Activated CD4-positive, alpha-beta T cell treated with anti-CD3 and anti-CD28 coated beads for 1 hour (primary cell): ENCODE results near the gene PTPN4.
A peak's percentile ranks its signal among the peaks of the same experiment; 100 is the strongest.

Experiments used
- DNase-seq: peaks from one replicate; pipeline ENCODE4 v3.0.0-alpha.2; 2020

Gene PTPN4

GRCh38 chr2:119759451-119760236 lies at the start of gene PTPN4:
TSS of gene PTPN4 (plus strand) at chr2:119759922. CDS start at chr2:119809854, 49,932 bp downstream.
- peak; percentile 94 for DNase-seq

GRCh38 chr2:119710281-119710680 lies 49.4 kb upstream of the PTPN4 start:
- DNase-seq, result no peak

- DNase-seq, result no peak
These were observed 48.4 kb upstream of the PTPN4 start for GRCh38 chr2:119711352-119711751.

GRCh38 chr2:119712571-119712970 lies 47.2 kb upstream of the PTPN4 start:
- DNase-seq, result no peak

- DNase-seq, result no peak
These were observed 45.8 kb upstream of the PTPN4 start for GRCh38 chr2:119713819-119714490.

- DNase-seq, result no peak
These were observed 44.1 kb upstream of the PTPN4 start for GRCh38 chr2:119715409-119716283.

GRCh38 chr2:119716284-119716672 lies 43.4 kb upstream of the PTPN4 start:
- no peak for DNase-seq

GRCh38 chr2:119718501-119719260 lies 41.0 kb upstream of the PTPN4 start:
- DNase-seq, result no peak

GRCh38 chr2:119719261-119719627 lies 40.5 kb upstream of the PTPN4 start:
- DNase-seq, result no peak

GRCh38 chr2:119721043-119721442 lies 38.7 kb upstream of the PTPN4 start:
- no peak for DNase-seq

- DNase-seq, result no peak
These were observed 38.3 kb upstream of the PTPN4 start for GRCh38 chr2:119721462-119721861.

GRCh38 chr2:119721904-119722303 lies 37.8 kb upstream of the PTPN4 start:
- no peak for DNase-seq

- no peak for DNase-seq
These were observed 36.5 kb upstream of the PTPN4 start for GRCh38 chr2:119723186-119723585.

- DNase-seq, result no peak
These were observed 35.8 kb upstream of the PTPN4 start for GRCh38 chr2:119723784-119724467.

GRCh38 chr2:119724656-119725485 lies 34.9 kb upstream of the PTPN4 start:
- DNase-seq, result no peak

- no peak for DNase-seq
These were observed 32.2 kb upstream of the PTPN4 start for GRCh38 chr2:119727493-119727892.

GRCh38 chr2:119728421-119728820 lies 31.3 kb upstream of the PTPN4 start:
- DNase-seq, result no peak

GRCh38 chr2:119730671-119731177 lies 29.0 kb upstream of the PTPN4 start:
- no peak for DNase-seq

- no peak for DNase-seq
These were observed 27.7 kb upstream of the PTPN4 start for GRCh38 chr2:119731983-119732382.

GRCh38 chr2:119732601-119733164 lies 27.0 kb upstream of the PTPN4 start:
- DNase-seq, result no peak

GRCh38 chr2:119734047-119734446 lies 25.7 kb upstream of the PTPN4 start:
- DNase-seq, result no peak
